GM19025 (cell line): ENCODE data around the gene RALGPS1.

ENCODE experiments used
- ATAC-seq: cut with Tn5 transposase; IDR thresholded peaks from one replicate; pipeline ENCODE4 v1.9.1; 2021; ENCODE audit warnings: mild to moderate bottlenecking, low read depth, moderate library complexity; ENCODE audit not compliant: unreplicated experiment

Gene RALGPS1

GRCh38 chr9:127262602-127263001 lies 348.0 kb downstream of the RALGPS1 start:
- no peak for ATAC-seq

GRCh38 chr9:127263237-127263636 lies 348.7 kb downstream of the RALGPS1 start:
- no peak for ATAC-seq

DNA sequence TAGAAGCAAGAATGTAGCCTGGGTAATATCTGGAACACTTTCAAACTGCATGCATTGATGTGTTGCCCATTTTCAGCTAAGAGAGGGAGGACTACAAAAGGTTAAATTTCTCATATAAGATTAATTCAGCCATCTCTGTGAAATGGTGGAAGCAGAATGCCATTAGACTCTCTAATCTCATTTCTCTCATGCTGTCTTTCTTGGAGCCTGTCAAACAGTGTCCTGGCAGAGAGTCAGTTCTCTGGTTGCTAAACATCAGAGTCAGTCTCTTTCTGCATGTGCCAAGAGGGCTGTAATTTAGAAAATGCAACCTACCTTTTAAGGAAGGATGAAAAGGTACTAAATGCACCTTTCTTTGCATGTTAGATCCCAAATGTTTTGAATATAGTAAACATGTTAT lies 349.1 kb downstream of the RALGPS1 start:
- no peak for ATAC-seq

DNA sequence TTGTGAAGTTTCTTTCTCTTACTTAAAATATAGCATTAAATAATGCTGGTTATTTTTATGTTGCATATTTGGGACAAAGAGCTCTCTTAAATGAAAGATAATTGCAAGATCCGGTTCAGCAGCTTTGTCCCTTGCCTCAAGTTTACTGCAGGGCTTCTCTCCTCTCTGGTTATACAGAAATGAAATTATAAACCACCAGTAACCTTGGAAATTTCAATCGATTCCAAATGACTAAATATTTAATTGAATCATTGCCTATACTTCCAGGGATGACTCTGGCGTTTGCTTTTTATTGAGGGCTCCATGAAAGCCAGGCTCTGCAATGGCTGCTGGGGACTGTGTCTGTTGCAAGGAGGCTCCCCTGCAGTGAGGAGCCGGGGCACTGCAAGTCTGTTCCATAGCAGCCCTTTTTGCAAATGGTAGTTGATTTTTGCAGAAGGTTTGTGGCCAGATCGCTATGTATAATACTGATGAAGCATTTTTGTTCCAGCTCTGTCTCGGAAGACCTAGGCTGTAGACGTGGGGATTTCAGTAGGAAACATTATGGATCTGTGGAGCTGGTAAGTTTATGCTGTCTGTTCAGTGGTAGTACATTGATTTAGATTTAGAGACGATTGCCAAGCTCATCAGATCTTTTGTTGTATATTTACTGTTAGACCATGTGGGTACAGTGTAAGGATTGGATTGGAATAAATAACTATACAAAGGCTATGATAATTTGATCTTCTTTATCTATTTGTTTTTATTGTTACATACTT lies 350.1 kb downstream of the RALGPS1 start, which contains the start of gene GARNL3:
Gene GARNL3, plus strand, starts transcription at position 313 of the 758 bp plus-strand sequence. Its CDS starts 104 bp downstream, at position 417.
- no peak for ATAC-seq

DNA sequence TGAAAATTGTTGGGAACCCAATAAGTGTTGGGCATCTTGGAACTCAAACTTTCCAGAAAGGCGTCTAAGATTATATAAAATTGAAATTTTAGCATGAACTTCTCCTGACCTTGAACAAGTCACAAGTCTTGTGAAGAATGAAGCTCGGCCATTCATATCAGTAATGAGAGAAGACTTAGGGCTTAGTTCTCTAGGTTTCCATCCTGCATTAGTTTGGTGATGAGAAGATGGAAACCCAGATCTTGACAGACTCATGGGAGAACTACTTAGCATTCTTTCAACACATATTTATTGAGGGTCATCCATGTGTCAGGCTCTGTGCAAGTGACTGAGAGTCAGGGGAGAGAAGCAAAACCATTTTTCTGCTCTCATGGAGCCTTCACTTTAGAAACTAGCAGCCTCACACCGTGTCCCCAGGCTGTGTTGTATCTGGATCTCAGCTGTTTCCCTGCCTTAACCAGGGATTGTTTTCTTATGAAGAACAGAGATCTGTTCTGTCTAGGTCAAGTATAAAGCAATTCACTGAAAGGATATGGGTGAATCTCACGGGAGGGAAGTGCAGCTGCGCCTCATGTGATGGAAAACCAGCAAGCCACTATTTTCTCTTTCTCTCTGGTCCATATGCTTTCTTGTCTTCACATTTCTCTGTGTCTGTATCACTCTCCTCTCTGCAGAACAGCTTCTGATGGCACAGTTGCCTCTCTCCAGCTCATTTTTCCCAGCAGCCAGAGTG lies 353.4 kb downstream of the RALGPS1 start:
- no peak for ATAC-seq

DNA sequence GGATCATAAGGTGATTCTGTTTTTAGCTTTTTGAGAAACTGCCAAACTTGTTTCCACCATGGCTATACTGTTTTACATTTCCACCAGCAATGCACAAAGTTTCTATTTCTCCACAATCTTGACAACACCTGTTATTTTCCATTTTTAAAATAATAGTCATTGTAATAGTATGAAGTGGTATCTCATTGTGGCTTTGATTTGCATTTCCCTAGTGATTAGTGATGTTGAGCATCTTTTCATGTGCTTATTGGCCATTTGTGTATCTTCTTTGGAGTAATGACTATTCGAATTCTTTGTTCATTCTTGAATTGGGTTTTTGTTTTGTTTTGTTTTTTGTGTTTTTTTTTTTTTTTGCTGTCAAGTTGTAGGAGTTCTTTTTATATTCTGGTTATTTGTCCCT lies 354.9 kb downstream of the RALGPS1 start:
- ATAC-seq, result no peak
